Measurements from ENCODE around the gene ITGAV. TPM values are rescaled to one million over a fixed set of nuclear protein-coding genes. Genes with fewer than 3 reads are reported as not detected.

Gene ITGAV
- polyA plus RNA-seq, 2 donors: 5.8 to 9.8 TPM

- Histone ChIP-seq H3K27me3 (ENCODE audit: control insufficient read depth in 1 of 2, insufficient read depth in 2 of 2, low read length in 2 of 2) (no peaks in the 10 kb centered on the region), H3K9me3 (ENCODE audit: control insufficient read depth in 2 of 2, insufficient read depth in 1 of 2, low read depth in 1 of 2, low read length in 1 of 2) (no peaks in the 10 kb centered on the region), H3K4me1 (ENCODE audit: control insufficient read depth in 2 of 2, insufficient read depth in 2 of 2, low read length in 1 of 2) (peaks cover 0 to 4% of the 10 kb centered on the region in 2 donors), H3K4me3 (ENCODE audit: low read depth in 1 of 2, low read length in 2 of 2) (no peak overlapping the region), H3K27ac (ENCODE audit: low read depth in 2 of 2, low read length in 1 of 2) (no peak overlapping the region), H3K36me3 (ENCODE audit: control insufficient read depth in 2 of 2, insufficient read depth in 2 of 2, low read length in 1 of 2) (no peaks in the 10 kb centered on the region)
- 94 to 98% methylated on average over 1 of the region's 1 CpG for WGBS, 2 donors
Measured at GRCh38 chr2:186697536-186697935, 107.7 kb downstream of the ITGAV start.

GRCh38 chr2:186699742-186700141 lies 109.9 kb downstream of the ITGAV start:
- Histone ChIP-seq H3K4me1 (ENCODE audit: control insufficient read depth in 2 of 2, insufficient read depth in 2 of 2, low read length in 1 of 2) (no peaks in the 10 kb centered on the region), H3K27me3 (ENCODE audit: control insufficient read depth in 1 of 2, insufficient read depth in 2 of 2, low read length in 2 of 2) (no peaks in the 10 kb centered on the region), H3K4me3 (ENCODE audit: low read depth in 1 of 2, low read length in 2 of 2) (no peak overlapping the region), H3K9me3 (ENCODE audit: control insufficient read depth in 2 of 2, insufficient read depth in 1 of 2, low read depth in 1 of 2, low read length in 1 of 2) (no peaks in the 10 kb centered on the region), H3K27ac (ENCODE audit: low read depth in 2 of 2, low read length in 1 of 2) (no peak overlapping the region), H3K36me3 (ENCODE audit: control insufficient read depth in 2 of 2, insufficient read depth in 2 of 2, low read length in 1 of 2) (no peaks in the 10 kb centered on the region)

- H3K4me3 ChIP-seq (ENCODE audit: low read depth in 1 of 2, low read length in 2 of 2): no peak overlapping the region
- no peaks in the 10 kb centered on the region for H3K27me3 ChIP-seq (ENCODE audit: control insufficient read depth in 1 of 2, insufficient read depth in 2 of 2, low read length in 2 of 2)
- H3K4me1 ChIP-seq (ENCODE audit: control insufficient read depth in 2 of 2, insufficient read depth in 2 of 2, low read length in 1 of 2): no peaks in the 10 kb centered on the region
- H3K36me3 ChIP-seq (ENCODE audit: control insufficient read depth in 2 of 2, insufficient read depth in 2 of 2, low read length in 1 of 2): no peaks in the 10 kb centered on the region
- no peak overlapping the region for H3K27ac ChIP-seq (ENCODE audit: low read depth in 2 of 2, low read length in 1 of 2)
- 94 to 98% methylated on average over 2 of the region's 2 CpGs for WGBS, 2 donors
- no peaks in the 10 kb centered on the region for H3K9me3 ChIP-seq (ENCODE audit: control insufficient read depth in 2 of 2, insufficient read depth in 1 of 2, low read depth in 1 of 2, low read length in 1 of 2)
Measured at GRCh38 chr2:186702006-186702405, 112.2 kb downstream of the ITGAV start.

GRCh38 chr2:186702501-186702900 lies 112.6 kb downstream of the ITGAV start:
- H3K9me3 ChIP-seq (ENCODE audit: control insufficient read depth in 2 of 2, insufficient read depth in 1 of 2, low read depth in 1 of 2, low read length in 1 of 2): no peaks in the 10 kb centered on the region
- H3K4me3 ChIP-seq (ENCODE audit: low read depth in 1 of 2, low read length in 2 of 2): no peak overlapping the region
- WGBS, 2 donors: 63 to 66% methylated on average over 2 of the region's 2 CpGs
- no peaks in the 10 kb centered on the region for H3K36me3 ChIP-seq (ENCODE audit: control insufficient read depth in 2 of 2, insufficient read depth in 2 of 2, low read length in 1 of 2)
- H3K27ac ChIP-seq (ENCODE audit: low read depth in 2 of 2, low read length in 1 of 2): no peak overlapping the region
- no peaks in the 10 kb centered on the region for H3K4me1 ChIP-seq (ENCODE audit: control insufficient read depth in 2 of 2, insufficient read depth in 2 of 2, low read length in 1 of 2)
- H3K27me3 ChIP-seq (ENCODE audit: control insufficient read depth in 1 of 2, insufficient read depth in 2 of 2, low read length in 2 of 2): no peaks in the 10 kb centered on the region

- Histone ChIP-seq H3K4me3 (ENCODE audit: low read depth in 1 of 2, low read length in 2 of 2) (no peak overlapping the region), H3K36me3 (ENCODE audit: control insufficient read depth in 2 of 2, insufficient read depth in 2 of 2, low read length in 1 of 2) (no peaks in the 10 kb centered on the region), H3K4me1 (ENCODE audit: control insufficient read depth in 2 of 2, insufficient read depth in 2 of 2, low read length in 1 of 2) (no peaks in the 10 kb centered on the region), H3K9me3 (ENCODE audit: control insufficient read depth in 2 of 2, insufficient read depth in 1 of 2, low read depth in 1 of 2, low read length in 1 of 2) (no peaks in the 10 kb centered on the region), H3K27me3 (ENCODE audit: control insufficient read depth in 1 of 2, insufficient read depth in 2 of 2, low read length in 2 of 2) (no peaks in the 10 kb centered on the region), H3K27ac (ENCODE audit: low read depth in 2 of 2, low read length in 1 of 2) (no peak overlapping the region)
- WGBS, 2 donors: 84 to 93% methylated on average over 3 of the region's 3 CpGs
Measured at GRCh38 chr2:186704897-186705296, 115.0 kb downstream of the ITGAV start.

- Histone ChIP-seq H3K4me3 (ENCODE audit: low read depth in 1 of 2, low read length in 2 of 2) (no peak overlapping the region), H3K36me3 (ENCODE audit: control insufficient read depth in 2 of 2, insufficient read depth in 2 of 2, low read length in 1 of 2) (no peaks in the 10 kb centered on the region), H3K27me3 (ENCODE audit: control insufficient read depth in 1 of 2, insufficient read depth in 2 of 2, low read length in 2 of 2) (no peaks in the 10 kb centered on the region), H3K27ac (ENCODE audit: low read depth in 2 of 2, low read length in 1 of 2) (no peak overlapping the region), H3K9me3 (ENCODE audit: control insufficient read depth in 2 of 2, insufficient read depth in 1 of 2, low read depth in 1 of 2, low read length in 1 of 2) (no peaks in the 10 kb centered on the region), H3K4me1 (ENCODE audit: control insufficient read depth in 2 of 2, insufficient read depth in 2 of 2, low read length in 1 of 2) (no peaks in the 10 kb centered on the region)
- 86 to 88% methylated on average over 6 of the region's 6 CpGs for WGBS, 2 donors
Measured at GRCh38 chr2:186709529-186710450, 119.9 kb downstream of the ITGAV start.

GRCh38 chr2:186713691-186714090 lies 123.8 kb downstream of the ITGAV start:
- no peak overlapping the region for H3K27ac ChIP-seq (ENCODE audit: low read depth in 2 of 2, low read length in 1 of 2)
- 82 to 90% methylated on average over 1 of the region's 1 CpG for whole genome bisulfite sequencing, 2 donors
- H3K36me3 ChIP-seq (ENCODE audit: control insufficient read depth in 2 of 2, insufficient read depth in 2 of 2, low read length in 1 of 2): no peaks in the 10 kb centered on the region

GRCh38 chr2:186714611-186715010 lies 124.8 kb downstream of the ITGAV start:
- WGBS, 2 donors: 71 to 74% methylated on average over 2 of the region's 2 CpGs
- H3K27ac ChIP-seq (ENCODE audit: low read depth in 2 of 2, low read length in 1 of 2): no peak overlapping the region
- H3K27me3 ChIP-seq (ENCODE audit: control insufficient read depth in 1 of 2, insufficient read depth in 2 of 2, low read length in 2 of 2): no peaks in the 10 kb centered on the region
- H3K36me3 ChIP-seq (ENCODE audit: control insufficient read depth in 2 of 2, insufficient read depth in 2 of 2, low read length in 1 of 2): no peaks in the 10 kb centered on the region
- H3K4me3 ChIP-seq (ENCODE audit: low read depth in 1 of 2, low read length in 2 of 2): no peak overlapping the region
- no peaks in the 10 kb centered on the region for H3K4me1 ChIP-seq (ENCODE audit: control insufficient read depth in 2 of 2, insufficient read depth in 2 of 2, low read length in 1 of 2)
- H3K9me3 ChIP-seq (ENCODE audit: control insufficient read depth in 2 of 2, insufficient read depth in 1 of 2, low read depth in 1 of 2, low read length in 1 of 2): no peaks in the 10 kb centered on the region

More at GRCh38 chr2:186713691-186714090, 123.8 kb downstream of the ITGAV start:
- Histone ChIP-seq H3K4me1 (ENCODE audit: control insufficient read depth in 2 of 2, insufficient read depth in 2 of 2, low read length in 1 of 2) (no peaks in the 10 kb centered on the region), H3K4me3 (ENCODE audit: low read depth in 1 of 2, low read length in 2 of 2) (no peak overlapping the region), H3K27me3 (ENCODE audit: control insufficient read depth in 1 of 2, insufficient read depth in 2 of 2, low read length in 2 of 2) (no peaks in the 10 kb centered on the region), H3K9me3 (ENCODE audit: control insufficient read depth in 2 of 2, insufficient read depth in 1 of 2, low read depth in 1 of 2, low read length in 1 of 2) (no peaks in the 10 kb centered on the region)

- H3K27ac ChIP-seq (ENCODE audit: low read depth in 2 of 2, low read length in 1 of 2): no peak overlapping the region
- 88 to 95% methylated on average over 1 of the region's 1 CpG for WGBS, 2 donors
- H3K27me3 ChIP-seq (ENCODE audit: control insufficient read depth in 1 of 2, insufficient read depth in 2 of 2, low read length in 2 of 2): no peaks in the 10 kb centered on the region
- no peak overlapping the region for H3K4me3 ChIP-seq (ENCODE audit: low read depth in 1 of 2, low read length in 2 of 2)
- no peaks in the 10 kb centered on the region for H3K4me1 ChIP-seq (ENCODE audit: control insufficient read depth in 2 of 2, insufficient read depth in 2 of 2, low read length in 1 of 2)
- H3K36me3 ChIP-seq (ENCODE audit: control insufficient read depth in 2 of 2, insufficient read depth in 2 of 2, low read length in 1 of 2): no peaks in the 10 kb centered on the region
- H3K9me3 ChIP-seq (ENCODE audit: control insufficient read depth in 2 of 2, insufficient read depth in 1 of 2, low read depth in 1 of 2, low read length in 1 of 2): no peaks in the 10 kb centered on the region
Measured at GRCh38 chr2:186716004-186716403, 126.1 kb downstream of the ITGAV start.

- Histone ChIP-seq H3K36me3 (ENCODE audit: control insufficient read depth in 2 of 2, insufficient read depth in 2 of 2, low read length in 1 of 2) (no peaks in the 10 kb centered on the region), H3K27me3 (ENCODE audit: control insufficient read depth in 1 of 2, insufficient read depth in 2 of 2, low read length in 2 of 2) (no peaks in the 10 kb centered on the region), H3K9me3 (ENCODE audit: control insufficient read depth in 2 of 2, insufficient read depth in 1 of 2, low read depth in 1 of 2, low read length in 1 of 2) (no peaks in the 10 kb centered on the region), H3K27ac (ENCODE audit: low read depth in 2 of 2, low read length in 1 of 2) (no peak overlapping the region), H3K4me3 (ENCODE audit: low read depth in 1 of 2, low read length in 2 of 2) (no peak overlapping the region), H3K4me1 (ENCODE audit: control insufficient read depth in 2 of 2, insufficient read depth in 2 of 2, low read length in 1 of 2) (no peaks in the 10 kb centered on the region)
- WGBS, 2 donors: 68 to 71% methylated on average over 2 of the region's 2 CpGs
Measured at GRCh38 chr2:186716899-186717298, 127.0 kb downstream of the ITGAV start.
